Dermis blood vessel endothelial cell (primary cell): ENCODE results near the gene ZNF407. TPM values are rescaled to one million over a fixed set of nuclear protein-coding genes. Genes with fewer than 3 reads are reported as not detected.
A peak's percentile ranks its signal among the peaks of the same experiment; 100 is the strongest.

ENCODE experiments used
- DNase-seq: peaks from one replicate; pipeline ENCODE4 v3.0.0; 2010
- total RNA-seq: library from RNA; depleted of rRNA; stranded (reverse); fragments of >200 nt; gene quantifications from 2 replicates; pipeline ENCODE4 v1.2.3, GENCODE V29; 2014

The ZNF407 gene
- total RNA-seq, 1 donor from 2014 or later: 22.8 TPM

DNA sequence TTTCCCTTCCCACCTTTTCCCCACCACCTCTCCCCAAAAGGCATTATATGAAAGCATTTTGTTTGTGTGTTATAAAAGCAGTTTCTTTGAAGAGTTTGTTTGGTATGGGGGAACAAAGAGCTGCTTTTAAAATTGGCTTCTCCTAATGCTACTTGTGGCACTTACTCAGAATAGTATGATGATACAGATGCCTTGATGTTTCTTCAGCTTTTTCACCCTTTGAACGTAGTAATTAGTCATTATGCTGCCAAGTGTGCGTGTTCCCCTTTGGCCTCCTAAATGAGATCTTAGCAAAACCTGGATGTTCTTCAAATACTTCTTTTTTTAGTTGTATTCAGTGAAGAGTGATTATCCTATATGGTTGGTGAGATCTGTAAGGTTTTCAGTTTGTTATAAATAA is 427.9 kb downstream of the ZNF407 start:
- DNase-seq: no peak

DNA sequence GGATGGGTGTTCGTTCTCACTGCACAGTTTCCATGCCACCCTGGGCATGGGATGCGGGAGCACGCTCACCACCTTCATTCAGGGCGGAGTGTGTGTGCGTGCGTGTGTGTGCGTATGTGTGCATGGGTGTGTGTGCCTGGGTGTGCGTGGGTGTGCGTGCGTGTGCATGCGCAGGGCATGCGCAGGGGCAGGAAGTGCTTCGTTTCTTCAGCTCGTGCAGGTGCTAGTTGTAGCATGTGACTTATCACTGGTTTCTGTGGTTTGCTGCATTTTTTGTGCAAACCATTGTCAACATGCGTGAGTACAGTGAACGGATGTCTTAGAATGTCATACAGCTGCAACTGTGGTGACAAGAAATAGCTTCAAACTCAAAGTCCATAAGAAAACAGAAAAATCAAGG is 431.8 kb downstream of the ZNF407 start:
- DNase-seq: no peak

DNA sequence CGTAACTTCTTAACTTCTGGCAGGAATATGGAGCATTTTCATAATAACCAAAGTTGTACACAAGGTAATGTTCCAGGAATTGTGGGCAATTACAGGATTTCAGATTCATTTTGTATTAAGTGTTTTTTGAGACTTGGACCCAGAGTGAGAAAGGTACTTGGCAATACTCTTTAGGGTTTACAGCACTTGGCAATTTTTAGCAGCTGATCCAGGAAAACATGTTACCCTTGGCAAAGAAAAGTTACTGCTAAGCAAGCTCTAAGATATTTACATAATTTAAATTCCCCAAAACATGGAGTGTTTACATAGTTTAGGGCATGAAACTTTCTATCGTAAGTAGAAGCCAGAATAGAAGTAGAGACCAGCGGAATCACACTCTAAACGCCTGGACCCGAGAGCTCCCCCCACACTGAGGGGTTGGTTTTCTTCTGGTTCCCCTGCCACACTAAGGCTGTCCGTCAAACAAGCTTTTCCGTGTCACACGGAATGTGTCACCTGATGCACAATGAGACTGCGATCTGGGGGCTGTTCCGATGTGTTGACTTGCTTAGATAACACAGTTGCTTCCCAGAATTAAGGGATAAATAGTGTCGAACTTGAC is 434.1 kb downstream of the ZNF407 start:
- DNase-seq: no peak

DNA sequence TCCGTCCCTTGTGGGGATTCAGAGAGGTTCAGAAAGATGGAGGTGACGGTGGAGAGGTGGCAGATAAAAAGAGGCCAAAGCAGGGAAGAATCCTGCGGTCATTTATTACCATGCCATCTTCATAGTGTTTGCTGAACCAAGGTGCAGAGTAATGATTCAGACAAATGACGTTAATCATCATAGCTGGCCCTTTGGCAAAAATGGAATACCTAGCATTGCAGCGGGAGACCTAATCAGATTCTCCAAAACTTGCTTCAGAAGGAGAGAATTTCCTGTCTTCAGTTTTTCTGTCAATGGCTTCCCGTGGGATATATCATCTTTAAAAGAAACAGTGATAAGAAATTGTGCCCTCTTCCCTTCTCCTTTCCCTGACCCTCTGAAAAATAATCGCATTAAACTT is 435.8 kb downstream of the ZNF407 start:
- no peak for DNase-seq

DNA sequence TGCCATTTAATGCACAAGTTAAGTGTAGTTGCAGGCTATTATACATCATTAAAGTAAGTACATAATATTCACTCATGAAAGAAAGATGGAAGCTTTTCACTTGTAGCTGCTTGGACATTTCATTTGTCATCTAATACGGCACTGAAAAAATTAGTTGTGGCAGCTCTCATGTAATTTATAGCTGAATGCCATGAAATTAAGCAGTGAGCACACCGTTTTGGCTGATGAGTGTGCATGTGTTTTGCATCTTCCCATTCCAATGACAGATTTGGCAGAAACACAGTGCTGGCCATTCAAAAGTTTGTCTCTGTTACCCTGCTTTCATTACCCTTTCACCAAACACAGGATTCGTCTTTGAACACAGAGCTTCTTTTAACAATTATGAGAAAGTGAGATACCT is 437.3 kb downstream of the ZNF407 start:
- DNase-seq: no peak

DNA sequence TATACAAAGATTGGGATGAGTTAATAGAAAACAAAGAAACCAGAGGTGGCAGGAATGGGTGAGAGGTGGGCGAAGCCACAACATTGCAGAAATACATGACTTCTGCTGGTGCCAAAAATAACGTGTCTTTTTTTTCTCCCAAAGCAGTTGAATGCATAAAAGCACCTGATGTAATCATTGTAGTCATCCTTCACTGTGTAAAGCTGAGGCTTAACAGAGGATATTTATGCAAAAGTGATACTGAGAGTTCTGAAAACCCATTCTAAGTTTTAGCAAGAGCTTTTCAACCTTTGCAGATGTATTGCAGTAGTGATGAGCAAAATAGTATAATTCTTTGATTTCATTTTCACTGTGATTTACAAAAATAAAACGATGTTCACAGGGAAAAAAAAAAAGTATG is 438.3 kb downstream of the ZNF407 start:
- DNase-seq: no peak

DNA sequence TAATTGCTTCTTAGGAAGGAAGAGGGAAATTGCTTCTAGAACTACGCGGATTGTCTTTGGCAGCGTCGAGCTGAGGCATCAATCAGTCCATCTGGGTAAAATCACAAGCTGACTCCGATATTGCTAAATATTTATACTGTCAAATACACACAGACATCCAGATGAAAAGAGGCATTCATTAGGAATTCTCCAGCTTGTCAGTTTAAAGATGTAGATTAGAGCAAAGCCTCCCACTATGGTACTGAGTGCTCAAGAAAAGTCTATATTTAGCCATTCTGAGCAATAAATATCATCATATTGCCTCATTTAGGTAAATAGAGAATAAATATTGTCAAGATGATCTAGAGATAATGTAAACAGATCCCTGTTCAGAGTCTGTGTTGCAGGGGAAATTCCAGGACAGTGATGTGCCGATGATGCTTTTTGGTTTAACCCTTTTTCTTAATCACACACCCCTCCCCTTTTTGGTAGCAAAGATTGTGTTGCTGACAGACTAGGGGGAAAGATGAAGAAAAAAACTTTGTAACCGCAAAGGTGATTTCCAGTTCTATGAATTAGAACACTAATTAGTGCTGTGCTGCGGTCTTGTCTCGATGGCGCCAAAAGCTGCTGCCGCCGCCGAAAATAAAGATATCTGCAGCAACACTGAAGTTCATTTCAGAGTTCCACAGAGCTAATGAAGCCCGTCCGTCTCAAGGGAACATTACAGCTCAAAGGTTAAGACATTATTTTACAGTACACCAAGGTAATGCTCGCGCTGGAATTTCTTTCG is 439.4 kb downstream of the ZNF407 start:
- no peak for DNase-seq

DNA sequence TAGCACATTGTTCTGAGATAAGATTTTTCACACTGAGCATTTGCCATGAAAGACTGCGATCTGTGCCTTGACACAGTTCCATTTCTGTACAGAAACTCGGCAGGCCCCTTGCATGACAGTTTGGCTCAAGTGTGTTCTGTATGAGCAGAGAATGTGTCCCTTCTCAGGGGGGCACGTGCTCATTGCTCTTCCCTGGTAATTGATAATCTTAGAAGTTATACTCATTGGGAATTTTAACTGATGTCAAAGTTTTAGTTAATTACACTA is 440.0 kb downstream of the ZNF407 start:
- no peak for DNase-seq

DNA sequence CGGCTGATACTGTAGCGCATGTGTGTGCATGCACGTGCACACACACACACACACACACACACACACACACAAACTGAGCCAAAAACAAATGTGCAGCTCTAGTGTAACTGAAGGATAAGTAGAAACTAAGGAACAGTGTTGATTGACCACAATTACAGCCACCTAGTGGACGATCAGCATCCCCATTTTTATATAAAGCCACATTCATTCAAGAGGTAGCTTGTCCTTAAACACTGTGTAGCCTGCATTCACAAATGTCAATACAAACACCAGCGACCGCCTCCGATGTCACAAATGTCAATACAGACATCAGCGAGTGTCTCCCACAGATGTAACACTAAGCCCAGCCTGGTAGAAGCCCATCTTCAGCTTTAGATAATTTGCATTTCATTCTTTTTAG is 443.9 kb downstream of the ZNF407 start:
- peak; percentile 60 for DNase-seq

DNA sequence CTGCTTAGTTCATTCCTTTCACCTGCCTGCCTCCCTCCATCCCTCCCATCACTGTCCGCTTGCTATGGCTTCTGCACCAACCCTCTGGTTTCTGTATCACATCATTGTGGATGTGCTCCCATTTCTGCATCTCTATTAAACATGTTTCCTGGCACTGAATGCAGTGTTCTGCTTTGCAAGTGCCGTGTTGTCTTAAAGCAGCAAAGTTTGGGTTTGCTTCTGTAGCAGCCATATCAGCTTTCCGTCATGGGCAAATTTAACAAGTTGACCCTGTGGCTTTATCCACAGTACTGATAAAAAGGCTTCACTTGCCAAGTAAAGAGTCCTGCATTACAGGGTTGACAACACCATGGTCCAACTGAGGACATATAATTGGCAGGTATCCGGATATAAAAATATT is 445.8 kb downstream of the ZNF407 start:
- no peak for DNase-seq

DNA sequence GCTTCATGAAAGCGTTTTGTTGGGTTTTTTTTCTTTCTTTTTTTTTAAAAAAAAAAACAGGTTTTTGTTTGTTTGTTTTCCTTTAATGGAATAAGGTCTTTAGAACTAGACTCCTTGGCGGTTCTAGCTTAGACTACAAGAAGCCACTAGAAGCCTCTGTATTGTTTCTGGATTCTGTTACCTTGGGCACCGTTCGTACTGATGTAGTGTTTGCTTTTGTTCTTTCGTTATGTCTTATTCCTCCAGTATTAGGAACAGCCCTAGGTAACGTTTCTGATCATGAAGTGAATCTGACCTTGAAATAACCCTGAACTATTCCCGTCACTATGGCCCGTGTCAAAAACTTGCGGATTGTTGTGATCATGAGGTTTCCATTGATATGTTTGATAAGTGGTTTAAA is 446.6 kb downstream of the ZNF407 start:
- DNase-seq: no peak

DNA sequence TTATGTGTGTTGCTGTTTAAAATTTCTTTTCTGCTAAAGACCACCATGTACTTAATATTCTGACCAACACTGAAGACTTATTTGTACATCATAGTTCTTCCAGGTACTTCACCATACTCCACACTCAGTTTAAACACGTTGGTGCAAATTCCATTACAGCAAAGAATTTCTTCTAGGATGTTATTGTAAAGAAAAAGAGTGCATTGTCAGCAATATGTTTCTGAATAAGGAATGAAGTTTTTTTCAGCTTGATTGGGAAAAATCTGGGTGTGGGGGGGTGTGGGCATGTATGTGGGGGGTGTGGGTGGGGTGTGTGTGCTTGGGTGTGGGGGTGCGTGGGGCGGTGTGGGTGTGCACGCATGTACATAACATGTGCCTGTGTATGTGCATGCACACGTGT is 447.1 kb downstream of the ZNF407 start:
- DNase-seq: no peak

DNA sequence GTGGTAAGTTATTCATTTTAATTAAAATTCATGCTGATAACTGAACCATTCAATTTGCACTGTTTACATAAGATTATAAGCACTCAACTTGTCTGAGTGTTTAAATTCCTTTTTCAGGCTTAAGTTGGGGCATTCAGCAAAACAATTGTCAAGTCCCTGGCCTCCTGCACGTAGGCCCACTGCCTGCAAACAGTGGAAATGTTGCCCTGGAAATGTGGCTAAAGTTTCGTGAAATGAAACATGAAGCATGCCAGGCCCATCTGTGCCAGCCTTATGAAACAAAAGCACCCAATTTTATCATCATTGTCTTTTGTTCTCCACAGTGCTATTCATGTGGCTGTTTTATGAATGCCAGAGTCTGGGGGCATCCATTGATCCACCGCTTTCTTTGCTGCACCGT is 447.6 kb downstream of the ZNF407 start:
- no peak for DNase-seq

DNA sequence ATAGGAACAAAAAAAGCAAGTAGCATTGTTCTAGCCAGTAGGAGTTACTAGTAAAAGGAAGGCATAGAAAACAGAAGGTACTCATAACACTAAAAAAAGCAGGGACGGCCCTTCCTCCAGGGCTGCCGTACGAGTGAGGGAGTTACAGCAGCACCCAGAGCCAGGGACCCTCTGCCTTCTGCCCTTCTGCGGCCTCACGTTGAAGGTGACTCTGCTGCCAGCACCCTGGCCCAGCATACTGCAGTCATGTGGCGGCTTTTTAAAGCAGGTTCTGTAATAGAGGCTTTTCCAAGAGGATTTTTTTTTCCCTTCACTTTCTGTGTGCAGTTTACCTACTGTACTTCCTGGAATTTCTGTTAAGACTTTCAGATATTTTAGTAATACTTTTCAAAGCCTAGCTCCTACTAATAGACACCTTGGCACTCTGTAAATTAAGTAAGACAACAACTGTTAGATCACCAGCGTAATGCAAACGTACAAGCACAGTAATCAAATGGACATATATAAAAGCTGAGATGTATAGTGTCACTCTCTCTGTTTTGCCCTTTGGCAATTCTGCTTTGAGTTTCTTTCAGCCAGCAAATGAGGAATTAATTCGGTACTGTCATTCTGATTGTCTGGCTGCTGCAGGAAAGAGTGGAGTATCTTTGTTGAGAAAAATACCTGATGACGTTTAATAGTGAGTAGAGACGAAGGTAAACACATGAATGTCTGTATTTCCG is 449.7 kb downstream of the ZNF407 start:
- DNase-seq: no peak

DNA sequence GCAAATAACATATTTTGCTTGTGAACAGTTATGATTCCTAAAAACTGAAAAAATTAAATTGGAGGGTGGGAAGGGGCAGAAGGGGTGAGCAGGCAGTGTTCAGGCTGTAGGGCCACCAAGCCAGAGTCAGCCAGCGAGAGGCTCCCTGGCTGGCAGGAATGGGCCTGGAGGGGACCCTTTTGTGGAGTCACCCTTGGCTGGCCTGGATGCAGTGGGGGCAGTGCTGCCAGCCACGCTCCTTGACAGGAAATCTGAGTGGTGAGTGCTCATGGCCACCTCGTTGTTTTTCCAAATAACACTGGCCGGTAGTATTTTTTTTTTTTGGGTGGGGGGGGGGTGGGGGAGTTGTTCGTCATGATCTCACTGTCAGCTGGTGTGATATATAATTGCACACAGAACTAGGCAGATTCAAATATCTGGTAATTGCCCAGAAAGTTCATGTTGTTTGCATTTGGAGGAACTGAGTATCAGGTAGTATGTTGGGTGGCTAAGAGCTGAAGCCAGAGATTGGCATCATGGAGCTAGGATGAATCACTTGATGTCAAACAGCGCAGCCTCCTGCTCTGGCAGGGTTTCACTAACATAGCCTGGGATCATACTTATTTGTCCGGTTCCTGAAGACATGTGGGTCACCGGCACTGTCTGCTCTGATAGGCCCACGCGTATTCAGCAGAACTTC is 451.2 kb downstream of the ZNF407 start:
- DNase-seq: peak; percentile 38

DNA sequence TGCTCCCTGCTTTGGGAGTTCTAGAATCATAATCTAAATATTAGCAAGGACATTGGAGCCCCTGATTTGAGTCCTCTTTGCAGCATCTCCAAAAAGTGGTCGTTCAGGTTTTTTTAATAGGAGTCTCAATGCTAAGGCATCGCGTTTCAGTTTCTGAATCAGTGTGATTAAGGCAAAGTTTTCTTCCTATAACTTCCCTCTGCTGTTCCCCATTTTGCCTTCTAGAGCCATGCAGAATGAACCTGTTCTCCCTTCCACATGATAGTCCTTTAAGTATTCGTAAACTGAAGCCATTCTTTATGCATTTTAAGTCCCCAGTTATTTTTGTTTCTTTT is 451.8 kb downstream of the ZNF407 start:
- DNase-seq: no peak

DNA sequence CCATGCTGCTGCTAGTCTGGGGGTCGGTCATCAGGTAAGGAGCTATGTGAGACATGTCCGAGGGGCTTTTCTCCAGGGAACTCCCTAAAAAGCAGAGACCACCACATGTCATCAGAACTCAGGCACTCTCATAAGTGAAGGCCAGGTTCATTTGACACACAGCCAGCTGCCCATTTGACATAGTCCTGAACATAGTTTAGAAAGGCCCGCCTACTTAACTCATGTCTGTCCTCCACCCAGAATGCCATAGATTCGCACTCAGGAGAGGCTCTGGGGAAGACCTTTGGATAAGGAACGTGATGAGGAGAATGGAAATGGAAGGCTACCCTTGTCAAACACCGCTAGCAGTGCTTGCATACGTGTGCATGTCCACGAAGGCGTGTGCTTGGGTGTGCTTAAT is 454.1 kb downstream of the ZNF407 start:
- DNase-seq: no peak

DNA sequence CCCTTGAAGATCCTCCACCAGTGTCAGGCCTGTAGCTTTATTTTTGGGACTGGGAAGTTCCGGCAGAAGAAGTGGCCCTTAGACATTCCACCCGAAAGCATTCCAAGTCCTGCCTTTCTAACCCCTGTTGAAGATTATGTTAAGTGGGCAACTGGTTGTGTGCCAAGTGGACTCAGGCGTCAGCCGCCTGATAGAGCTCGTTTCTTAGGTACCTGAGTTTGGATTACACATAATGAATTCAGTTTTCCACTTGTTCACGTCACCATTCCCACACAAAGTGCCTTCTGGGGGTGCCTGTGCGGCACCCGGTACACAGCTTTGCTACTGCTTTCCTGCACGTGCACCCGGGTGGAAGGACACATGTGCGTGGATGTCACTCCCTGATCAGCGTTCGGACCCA is 454.8 kb downstream of the ZNF407 start:
- no peak for DNase-seq

DNA sequence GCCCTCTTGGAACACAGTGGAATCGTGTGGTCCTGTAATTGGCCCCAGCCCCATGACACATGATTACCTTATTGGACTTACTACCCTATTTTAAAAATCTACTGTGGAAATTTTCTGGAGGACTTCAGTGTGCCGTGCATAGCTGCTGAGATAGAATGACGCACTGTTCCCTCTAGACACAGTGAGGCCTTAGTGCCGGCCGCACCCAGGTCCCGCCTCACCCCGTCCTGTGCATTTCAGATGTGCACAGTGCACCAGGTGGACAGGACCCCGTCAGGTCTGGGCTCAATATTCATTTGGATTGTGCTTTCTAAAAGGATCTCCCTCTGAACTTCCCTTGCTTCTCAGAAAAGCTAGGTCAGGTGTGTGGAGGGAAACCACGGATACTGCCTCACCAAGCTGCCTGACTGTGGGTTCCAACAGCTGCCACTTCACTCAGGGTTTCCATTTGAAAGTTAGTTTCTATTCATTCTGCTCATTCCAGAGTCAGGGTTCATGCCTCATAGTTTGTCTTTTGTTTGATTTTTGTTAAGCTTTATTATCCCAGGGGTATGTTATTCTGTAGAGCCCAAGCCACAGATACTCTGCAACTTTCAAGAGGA is 455.5 kb downstream of the ZNF407 start:
- DNase-seq: no peak

DNA sequence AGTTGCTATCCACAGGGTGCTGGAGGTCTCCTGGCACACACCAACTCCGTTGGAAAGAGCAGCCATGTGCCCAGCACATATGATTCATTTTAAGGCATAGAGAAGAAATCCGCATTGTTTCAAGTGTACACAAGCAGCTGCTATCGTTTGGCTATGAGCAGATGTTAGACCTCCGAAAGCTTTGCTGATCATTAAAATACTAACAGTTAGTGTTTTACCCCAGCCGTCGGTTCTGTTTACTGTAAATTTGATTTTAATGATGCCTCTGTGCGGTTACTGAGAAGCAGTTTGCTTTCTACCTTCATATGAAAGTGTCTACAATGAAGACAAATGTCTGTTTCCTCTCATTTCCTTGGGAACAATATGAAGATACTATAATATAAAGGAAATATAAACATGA is 456.4 kb downstream of the ZNF407 start:
- DNase-seq: no peak

DNA sequence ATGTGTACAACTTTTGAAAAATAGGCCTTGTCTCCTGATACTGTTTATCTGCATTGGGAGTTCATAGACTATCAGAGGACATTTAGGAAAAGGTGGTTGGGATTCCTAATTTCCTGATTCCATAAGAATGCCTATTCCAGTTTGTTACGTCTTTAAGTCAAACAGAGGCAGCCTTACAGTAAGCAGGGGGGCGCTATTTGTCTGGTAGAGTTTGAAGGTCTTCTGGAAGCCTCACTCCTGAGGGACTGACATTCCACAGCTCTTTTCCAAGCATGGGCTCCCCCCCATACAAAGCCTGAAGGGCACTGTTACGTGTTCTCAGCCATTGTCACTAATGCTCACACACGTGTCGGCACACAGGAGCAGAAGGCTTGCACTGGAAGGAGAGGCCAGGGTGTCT is 456.9 kb downstream of the ZNF407 start:
- no peak for DNase-seq

DNA sequence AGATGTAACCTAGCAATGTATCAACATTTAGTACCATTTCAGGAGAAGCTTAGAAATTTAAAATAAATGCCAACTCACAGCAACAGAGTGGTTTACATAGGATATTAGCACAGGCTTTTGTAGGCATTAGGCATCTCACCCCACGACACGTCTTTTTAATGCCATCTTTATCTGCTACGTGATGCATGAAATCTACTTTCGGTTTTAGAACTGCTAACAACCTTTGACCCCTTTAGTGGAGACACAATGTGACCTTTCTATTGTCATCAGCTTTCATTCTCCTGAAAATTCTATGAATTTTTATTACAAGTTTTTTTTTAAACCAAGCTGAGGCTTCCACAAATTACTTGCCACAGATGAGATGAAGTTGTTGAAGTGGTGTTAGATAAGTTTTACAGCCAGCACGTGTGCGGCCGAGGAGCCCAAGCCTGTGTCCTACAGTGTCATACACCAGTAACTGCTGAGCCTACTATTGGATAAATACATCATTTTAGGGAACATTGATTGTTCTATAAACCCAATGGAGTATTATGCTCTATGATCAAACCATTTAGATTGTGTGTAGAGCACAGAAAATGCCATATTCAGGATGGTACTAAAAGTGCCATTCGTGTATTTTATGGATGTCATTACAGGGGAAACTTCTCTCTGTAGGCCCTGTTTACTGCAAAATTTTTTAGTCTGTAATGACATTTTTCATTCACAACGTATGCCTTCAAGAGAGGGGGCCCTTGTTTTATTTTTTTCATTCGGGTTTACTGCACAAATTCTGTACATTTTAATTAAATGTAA is 459.7 kb downstream of the ZNF407 start:
- DNase-seq: no peak

DNA sequence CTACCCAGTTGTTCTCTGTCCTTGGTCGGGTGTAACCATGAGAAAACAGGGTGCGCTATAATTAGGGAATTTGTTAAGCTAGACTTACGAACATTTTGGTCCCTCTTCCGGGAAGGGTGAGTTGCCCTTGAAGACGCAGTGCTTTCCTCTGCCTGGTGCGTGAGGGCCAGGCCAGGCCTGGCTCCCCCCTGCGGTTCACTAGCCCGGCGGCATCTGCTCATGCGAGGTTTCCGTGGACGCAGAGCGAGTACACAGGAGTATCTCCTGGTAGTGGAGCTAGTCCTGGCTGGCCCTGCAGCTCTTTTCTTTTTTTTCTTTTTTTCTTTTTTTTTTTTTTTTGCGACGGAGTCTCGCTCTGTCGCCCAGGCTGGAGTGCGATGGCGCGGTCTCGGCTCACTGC is 462.5 kb downstream of the ZNF407 start:
- no peak for DNase-seq
